NT2/D1 (cell line): ENCODE measurements around the gene CARD14.

Experiments used
- SUZ12 ChIP-seq: IDR thresholded peaks from 2 replicates; pipeline ENCODE4 v1.6.1; 2011; ENCODE audit not compliant: insufficient read length, insufficient read depth; ENCODE audit errors: extremely low read depth
- ZNF274 ChIP-seq: IDR thresholded peaks from 2 replicates; pipeline ENCODE4 v1.6.1; 2011; ENCODE audit warnings: mild to moderate bottlenecking, low read depth, low read length

DNA sequence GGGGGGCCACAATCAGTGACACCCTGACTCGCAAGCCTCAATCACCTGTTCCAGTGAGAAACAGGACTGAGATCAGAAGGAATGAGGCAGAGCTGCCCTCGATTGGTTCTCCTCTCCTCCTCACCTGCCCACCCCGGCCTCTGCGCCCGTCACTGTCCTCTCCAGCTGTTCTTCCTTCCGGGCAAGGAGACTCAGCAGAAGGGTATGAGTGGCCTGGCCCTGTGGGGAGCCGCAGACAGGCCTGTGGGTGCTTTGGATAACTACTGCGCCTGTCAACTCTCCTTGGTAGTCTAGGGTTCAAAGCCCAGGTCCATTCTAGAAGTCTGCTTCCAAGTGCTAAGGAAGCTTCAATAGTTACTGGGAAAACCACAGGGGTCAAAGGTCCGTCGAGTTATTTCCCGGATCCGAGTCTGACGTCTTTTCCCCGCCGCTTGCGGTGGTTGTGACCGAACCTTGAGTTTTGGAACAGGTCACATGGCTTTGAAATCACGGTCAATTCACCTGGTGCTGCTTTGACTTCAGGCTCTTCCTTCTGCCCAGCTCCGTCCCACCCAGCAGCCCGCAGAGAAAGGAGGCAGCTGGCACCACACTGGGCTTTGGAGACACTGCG lies 8.3 kb downstream of the CARD14 start:
- TF ChIP-seq ZNF274 (no peak), SUZ12 (no peak)
